GM18505 (cell line): Measurements from ENCODE around the gene VWA3B.
"Not testable (repeated sequence)": the region's sequence is repeated elsewhere in the genome, so short reads cannot be mapped to it uniquely, and the experiment has no call there.

ENCODE experiments used
- ATAC-seq: cut with Tn5 transposase; IDR thresholded peaks from one replicate; pipeline ENCODE4 v1.9.1; 2021; ENCODE audit not compliant: unreplicated experiment
- POLR2A ChIP-seq: IDR thresholded peaks from 4 replicates; pipeline ENCODE4 v1.6.1; 2011; ENCODE audit warnings: borderline replicate concordance; ENCODE audit not compliant: insufficient read depth, insufficient read length; ENCODE audit errors: extremely low read depth

VWA3B gene

GRCh38 chr2:98252038-98252773, 165.2 kb downstream of the VWA3B start:
- no peak for TF ChIP-seq POLR2A
- no peak for ATAC-seq

- TF ChIP-seq POLR2A = no peak
These were observed 166.6 kb downstream of the VWA3B start for GRCh38 chr2:98253461-98254070.

GRCh38 chr2:98254504-98255059, 167.6 kb downstream of the VWA3B start:
- no peak for TF ChIP-seq POLR2A
- ATAC-seq = no peak

More at GRCh38 chr2:98253461-98254070, 166.6 kb downstream of the VWA3B start:
- no peak for ATAC-seq

- ATAC-seq = no peak
- TF ChIP-seq POLR2A = no peak
These were observed 171.9 kb downstream of the VWA3B start for GRCh38 chr2:98258906-98259305.

GRCh38 chr2:98263362-98263761, 176.4 kb downstream of the VWA3B start:
- TF ChIP-seq POLR2A = no peak
- ATAC-seq = no peak

- not testable (repeated sequence) for ATAC-seq
These were observed 181.3 kb downstream of the VWA3B start for GRCh38 chr2:98268225-98268624.

GRCh38 chr2:98269274-98269673, 182.3 kb downstream of the VWA3B start:
- no peak for ATAC-seq
- TF ChIP-seq POLR2A = no peak

- TF ChIP-seq POLR2A = no peak
- ATAC-seq = no peak
These were observed 182.9 kb downstream of the VWA3B start for GRCh38 chr2:98269830-98270229.

GRCh38 chr2:98277162-98277859, 190.3 kb downstream of the VWA3B start:
- TF ChIP-seq POLR2A = no peak

GRCh38 chr2:98278074-98278473, 191.1 kb downstream of the VWA3B start:
- no peak for ATAC-seq
- TF ChIP-seq POLR2A = no peak

More at GRCh38 chr2:98277162-98277859, 190.3 kb downstream of the VWA3B start:
- ATAC-seq = no peak

- no peak for TF ChIP-seq POLR2A
- ATAC-seq = no peak
These were observed 193.6 kb downstream of the VWA3B start for GRCh38 chr2:98280376-98281102.

GRCh38 chr2:98281607-98282006, 194.6 kb downstream of the VWA3B start:
- ATAC-seq = no peak
- TF ChIP-seq POLR2A = no peak

- no peak for ATAC-seq
- no peak for TF ChIP-seq POLR2A
These were observed 195.1 kb downstream of the VWA3B start for GRCh38 chr2:98282109-98282508.

- no peak for ATAC-seq
- TF ChIP-seq POLR2A = no peak
These were observed 206.1 kb downstream of the VWA3B start for GRCh38 chr2:98293030-98293429.
